Liver (tissue), 9 donors: ENCODE measurements around the gene BICDL2. TPM values are rescaled to one million over a fixed set of nuclear protein-coding genes. Genes with fewer than 3 reads are reported as not detected.

Source experiments
- DNase-seq: peaks from one replicate; pipeline ENCODE4 v3.0.0-alpha.2; 2017; ENCODE audit warnings: low spot score
- H3K27ac ChIP-seq, 2 donors: one replicate each; pipeline ENCODE4 v1.7.0; 2013; ENCODE audit warnings: inconsistent platforms in 2 of 2, low read length in 2 of 2, control low read depth in 1 of 2, low read depth in 1 of 2, mild to moderate bottlenecking in 1 of 2
- H3K27me3 ChIP-seq, 4 donors: one replicate each; pipeline versions ENCODE4 v1.6.1 to v1.7.0; 2013; ENCODE audit warnings: low read length in 3 of 4, inconsistent platforms in 1 of 4, mild to moderate bottlenecking in 1 of 4, moderate library complexity in 1 of 4; ENCODE audit not compliant: control insufficient read depth in 4 of 4, insufficient read depth in 4 of 4
- H3K36me3 ChIP-seq, 4 donors: one replicate each; pipeline versions ENCODE4 v1.6.1 to v1.7.0; 2013; ENCODE audit warnings: low read length in 3 of 4, mild to moderate bottlenecking in 3 of 4, low read depth in 1 of 4, moderate library complexity in 1 of 4; ENCODE audit not compliant: control insufficient read depth in 4 of 4, insufficient read depth in 3 of 4
- H3K4me1 ChIP-seq, 4 donors: one replicate each; pipeline versions ENCODE4 v1.6.1 to v1.7.0; 2013; ENCODE audit warnings: low read length in 3 of 4, mild to moderate bottlenecking in 3 of 4, moderate library complexity in 1 of 4; ENCODE audit not compliant: control insufficient read depth in 4 of 4, insufficient read depth in 4 of 4
- H3K4me3 ChIP-seq, 3 donors: one replicate each; pipeline versions ENCODE4 v1.6.1 to v1.7.0; 2013; ENCODE audit warnings: low read length in 3 of 3, control low read depth in 1 of 3, low read depth in 1 of 3, mild to moderate bottlenecking in 1 of 3
- H3K9ac ChIP-seq, 2 donors: one replicate each; pipeline ENCODE4 v1.7.0; 2013; ENCODE audit warnings: low read length in 2 of 2, mild to moderate bottlenecking in 2 of 2, moderate library complexity in 2 of 2, control low read depth in 1 of 2, low read depth in 1 of 2
- H3K9me3 ChIP-seq, 4 donors: one replicate each; pipeline versions ENCODE4 v1.6.1 to v1.7.0; 2013; ENCODE audit warnings: low read length in 3 of 4; ENCODE audit not compliant: control insufficient read depth in 4 of 4
- EGR1 ChIP-seq, 2 donors: IDR thresholded peaks; 2 replicates each; pipeline ENCODE4 v1.6.1; 2016 to 2018; ENCODE audit warnings: antibody characterized with exemption in 2 of 2, low read depth in 2 of 2
- FOXA2 ChIP-seq: IDR thresholded peaks from 2 replicates; pipeline ENCODE4 v1.6.1; 2016; ENCODE audit warnings: antibody characterized with exemption
- GABPA ChIP-seq, 2 donors: IDR thresholded peaks in 1 of 2; conservative IDR thresholded peaks in 1 of 2; 2 replicates each; pipeline ENCODE4 v1.6.1; 2016; ENCODE audit warnings: antibody characterized with exemption in 2 of 2, mild to moderate bottlenecking in 1 of 2, moderate library complexity in 1 of 2
- HNF4A ChIP-seq, 2 donors: conservative IDR thresholded peaks; 2 replicates each; pipeline ENCODE4 v1.6.1; 2016; ENCODE audit warnings: antibody characterized with exemption in 2 of 2, mild to moderate bottlenecking in 2 of 2
- HNF4G ChIP-seq: IDR thresholded peaks from 2 replicates; pipeline ENCODE4 v1.6.1; 2016; ENCODE audit warnings: antibody characterized with exemption
- NR2F2 ChIP-seq: IDR thresholded peaks from 2 replicates; pipeline ENCODE4 v1.6.1; 2016; ENCODE audit warnings: antibody characterized with exemption
- RAD21 ChIP-seq, 2 donors: IDR thresholded peaks; 2 replicates each; pipeline ENCODE4 v1.6.1; 2016; ENCODE audit warnings: antibody characterized with exemption in 2 of 2, mild to moderate bottlenecking in 2 of 2
- SP1 ChIP-seq: IDR thresholded peaks from 2 replicates; pipeline ENCODE4 v1.6.1; 2018; ENCODE audit warnings: antibody characterized with exemption, mild to moderate bottlenecking
- TAF1 ChIP-seq: conservative IDR thresholded peaks from 2 replicates; pipeline ENCODE4 v1.6.1; 2016; ENCODE audit warnings: antibody characterized with exemption, mild to moderate bottlenecking
- YY1 ChIP-seq: IDR thresholded peaks from 2 replicates; pipeline ENCODE4 v1.6.1; 2016; ENCODE audit warnings: antibody characterized with exemption, mild to moderate bottlenecking
- WGBS: extraction: QIAGEN DNeasy Blood & Tissue Kit; methylation state at CpG from one replicate; pipeline ENCODE4 v1.1.7; 2013; 5-methylcytosine and 5-hydroxymethylcytosine counted together
- polyA plus RNA-seq, 2 donors: library from polyadenylated mRNA; stranded (reverse) in 1 of 2; unstranded in 1 of 2; fragments of 200-250 nt in 1 of 2; fragments of >200 nt in 1 of 2; fragmentation: Nextera tagmentation in 1 of 2; extraction: Ambion mirVana in 1 of 2; gene quantifications; one replicate each; pipeline versions ENCODE4 v1.2.1 to v1.2.3, GENCODE V29; 2013 to 2015
- total RNA-seq, 2 donors: library from RNA; depleted of rRNA; stranded (reverse); fragments of >200 nt; gene quantifications; one replicate each; pipeline ENCODE4 v1.2.3, GENCODE V29; 2014
- TF ChIP-seq, protein P1 (sequence below): IDR thresholded peaks from 2 replicates; pipeline ENCODE4 v1.6.1; 2016; ENCODE audit warnings: antibody characterized with exemption, mild to moderate bottlenecking
- TF ChIP-seq, protein P2 (sequence below): IDR thresholded peaks from 2 replicates; pipeline ENCODE4 v1.6.1; 2016; ENCODE audit warnings: antibody characterized with exemption
- donor health status: healthy.
- donor health status: healthy.
- donor health status: healthy.
- donor health status: healthy.
- donor health status: healthy.

The BICDL2 gene
- total and polyA plus RNA-seq, 4 donors: 0.15 to 0.59 (median 0.33) TPM; not detected in 1

DNA sequence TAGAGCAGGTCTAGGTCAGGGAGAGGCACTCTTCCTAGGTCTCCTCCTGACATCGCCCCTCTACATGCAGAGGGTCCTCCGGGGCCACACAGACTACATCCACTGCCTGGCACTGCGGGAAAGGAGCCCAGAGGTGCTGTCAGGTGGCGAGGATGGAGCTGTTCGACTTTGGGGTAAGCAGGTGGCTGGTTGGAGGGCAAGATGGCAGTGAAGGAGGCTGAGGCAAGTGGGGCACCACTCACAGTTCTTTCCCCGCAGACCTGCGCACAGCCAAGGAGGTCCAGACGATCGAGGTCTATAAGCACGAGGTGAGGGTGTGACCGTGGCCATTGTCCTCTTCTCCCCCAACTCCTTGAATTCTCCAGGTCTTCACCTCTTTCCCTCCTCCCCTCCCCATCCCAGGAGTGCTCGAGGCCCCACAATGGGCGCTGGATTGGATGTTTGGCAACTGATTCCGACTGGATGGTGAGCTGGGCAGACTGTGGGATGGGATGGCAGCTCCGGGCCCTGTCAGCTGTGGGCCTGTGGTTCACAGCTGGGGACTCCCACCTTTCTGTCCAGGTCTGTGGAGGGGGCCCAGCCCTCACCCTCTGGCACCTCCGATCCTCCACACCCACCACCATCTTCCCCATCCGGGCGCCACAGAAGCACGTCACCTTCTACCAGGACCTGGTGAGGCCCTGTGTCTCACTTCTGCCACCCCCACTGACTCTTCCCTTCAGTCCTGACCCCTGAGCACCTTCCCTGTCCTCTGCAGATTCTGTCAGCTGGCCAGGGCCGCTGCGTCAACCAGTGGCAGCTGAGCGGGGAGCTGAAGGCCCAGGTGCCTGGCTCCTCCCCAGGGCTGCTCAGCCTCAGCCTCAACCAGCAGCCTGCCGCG, 9.9 kb downstream of the BICDL2 start:
- no peak overlapping the region for H3K4me3 ChIP-seq
- H3K9ac ChIP-seq: no peak overlapping the region
- 96% methylated on average over 24 of the region's 24 CpGs for WGBS
- peaks cover 0 to 5% (median 2%) of the 10 kb centered on the region in 4 donors for H3K27me3 ChIP-seq
- H3K4me1 ChIP-seq: peaks cover 13 to 44% (median 16%) of the 10 kb centered on the region in 4 donors
- no peak for DNase-seq
- H3K36me3 ChIP-seq: peaks cover 0 to 14% (median 3%) of the 10 kb centered on the region in 4 donors
- H3K27ac ChIP-seq: no peak overlapping the region
- H3K9me3 ChIP-seq: no peaks in the 10 kb centered on the region
- TF ChIP-seq, protein P1, sequence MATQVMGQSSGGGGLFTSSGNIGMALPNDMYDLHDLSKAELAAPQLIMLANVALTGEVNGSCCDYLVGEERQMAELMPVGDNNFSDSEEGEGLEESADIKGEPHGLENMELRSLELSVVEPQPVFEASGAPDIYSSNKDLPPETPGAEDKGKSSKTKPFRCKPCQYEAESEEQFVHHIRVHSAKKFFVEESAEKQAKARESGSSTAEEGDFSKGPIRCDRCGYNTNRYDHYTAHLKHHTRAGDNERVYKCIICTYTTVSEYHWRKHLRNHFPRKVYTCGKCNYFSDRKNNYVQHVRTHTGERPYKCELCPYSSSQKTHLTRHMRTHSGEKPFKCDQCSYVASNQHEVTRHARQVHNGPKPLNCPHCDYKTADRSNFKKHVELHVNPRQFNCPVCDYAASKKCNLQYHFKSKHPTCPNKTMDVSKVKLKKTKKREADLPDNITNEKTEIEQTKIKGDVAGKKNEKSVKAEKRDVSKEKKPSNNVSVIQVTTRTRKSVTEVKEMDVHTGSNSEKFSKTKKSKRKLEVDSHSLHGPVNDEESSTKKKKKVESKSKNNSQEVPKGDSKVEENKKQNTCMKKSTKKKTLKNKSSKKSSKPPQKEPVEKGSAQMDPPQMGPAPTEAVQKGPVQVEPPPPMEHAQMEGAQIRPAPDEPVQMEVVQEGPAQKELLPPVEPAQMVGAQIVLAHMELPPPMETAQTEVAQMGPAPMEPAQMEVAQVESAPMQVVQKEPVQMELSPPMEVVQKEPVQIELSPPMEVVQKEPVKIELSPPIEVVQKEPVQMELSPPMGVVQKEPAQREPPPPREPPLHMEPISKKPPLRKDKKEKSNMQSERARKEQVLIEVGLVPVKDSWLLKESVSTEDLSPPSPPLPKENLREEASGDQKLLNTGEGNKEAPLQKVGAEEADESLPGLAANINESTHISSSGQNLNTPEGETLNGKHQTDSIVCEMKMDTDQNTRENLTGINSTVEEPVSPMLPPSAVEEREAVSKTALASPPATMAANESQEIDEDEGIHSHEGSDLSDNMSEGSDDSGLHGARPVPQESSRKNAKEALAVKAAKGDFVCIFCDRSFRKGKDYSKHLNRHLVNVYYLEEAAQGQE: no peak
- no peak for TF ChIP-seq FOXA2
- no peak for TF ChIP-seq NR2F2
- TF ChIP-seq EGR1 (IDR thresholded peaks at IDR 0.05; ENCODE audit: low read depth in 2 of 2): no peak
- TF ChIP-seq TAF1: no peak
- no peak for TF ChIP-seq HNF4A (conservative IDR thresholded peaks at IDR 0.05)
- no peak for TF ChIP-seq YY1
- TF ChIP-seq SP1: no peak
- no peak for TF ChIP-seq GABPA (IDR thresholded peaks at IDR 0.05 in 1 of 2, conservative IDR thresholded peaks at IDR 0.05 in 1 of 2)
- TF ChIP-seq RAD21 (IDR thresholded peaks at IDR 0.05): no peak
- TF ChIP-seq, protein P2, sequence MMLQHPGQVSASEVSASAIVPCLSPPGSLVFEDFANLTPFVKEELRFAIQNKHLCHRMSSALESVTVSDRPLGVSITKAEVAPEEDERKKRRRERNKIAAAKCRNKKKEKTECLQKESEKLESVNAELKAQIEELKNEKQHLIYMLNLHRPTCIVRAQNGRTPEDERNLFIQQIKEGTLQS: no peak
- no peak for TF ChIP-seq HNF4G

DNA sequence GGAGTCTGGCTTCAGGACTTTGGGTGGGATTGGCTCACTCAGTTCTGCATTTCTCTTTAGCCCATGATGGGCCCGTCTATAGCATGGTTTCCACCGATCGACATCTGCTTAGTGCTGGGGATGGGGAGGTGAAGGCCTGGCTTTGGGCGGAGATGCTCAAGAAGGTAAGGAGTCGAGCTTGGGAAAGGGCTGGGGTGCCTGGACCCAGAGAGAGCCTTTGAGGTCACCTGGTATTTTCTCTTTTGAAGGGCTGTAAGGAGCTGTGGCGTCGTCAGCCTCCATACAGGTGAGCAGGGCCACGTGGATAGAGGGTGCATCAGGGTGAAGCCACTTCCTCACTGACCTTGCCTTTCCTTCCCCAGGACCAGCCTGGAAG, 10.8 kb downstream of the BICDL2 start:
- WGBS: 93% methylated on average over 8 of the region's 8 CpGs
- H3K4me1 ChIP-seq: peaks cover 17 to 52% (median 22%) of the 10 kb centered on the region in 4 donors

More for the DNA sequence above, 10.8 kb downstream of the BICDL2 start:
- peaks cover 0 to 5% (median 2%) of the 10 kb centered on the region in 4 donors for H3K27me3 ChIP-seq
- TF ChIP-seq GABPA (IDR thresholded peaks at IDR 0.05 in 1 of 2, conservative IDR thresholded peaks at IDR 0.05 in 1 of 2): no peak
- no peak overlapping the region for H3K9ac ChIP-seq
- no peaks in the 10 kb centered on the region for H3K9me3 ChIP-seq
- no peak overlapping the region for H3K4me3 ChIP-seq
- H3K27ac ChIP-seq: no peak overlapping the region
- no peak for DNase-seq
- peaks cover 0 to 14% (median 3%) of the 10 kb centered on the region in 4 donors for H3K36me3 ChIP-seq
